NCI-H2171 treated with DMSO at 0.1 percent for 48 hours (cell line): ENCODE results near the gene CC2D1A.

Source experiments
- DNase-seq: peaks from one replicate; lab custom pipeline; 2025; lab: John Stamatoyannopoulos, UW

The CC2D1A gene

DNA sequence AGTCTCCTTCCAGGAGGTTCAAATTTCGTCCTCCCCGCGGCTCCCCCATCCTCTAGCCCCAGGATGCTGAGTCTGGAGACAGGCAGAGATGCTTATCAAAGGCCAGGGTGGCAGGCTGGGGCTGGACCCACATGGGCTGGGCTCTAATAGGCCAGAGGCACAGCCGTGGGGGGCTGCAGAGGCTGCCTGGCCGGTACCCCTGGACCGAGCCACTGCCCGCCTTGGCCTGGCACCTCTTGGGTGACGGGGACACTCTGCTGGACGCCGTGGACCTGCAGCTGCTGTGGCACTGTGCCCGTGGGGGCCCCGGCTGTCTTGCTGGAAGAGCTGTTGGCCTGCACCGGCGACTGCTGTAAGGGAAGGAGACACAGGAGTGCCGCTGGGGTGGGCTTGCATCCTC, 74.3 kb downstream of the CC2D1A start:
- DNase-seq: no peak
